ENCODE data around the gene CP. TPM values are rescaled to one million over a fixed set of nuclear protein-coding genes. Genes with fewer than 3 reads are reported as not detected.

CP gene
- total RNA-seq, 1 donor from 2014 or later = not detected

GRCh38 chr3:149145356-149145755, 76.3 kb downstream of the CP start:
- DNase-seq (ENCODE audit: low read depth) (no peak), FAIRE-seq (no peak)
- Histone ChIP-seq H3K36me3 (ENCODE audit: control insufficient read depth, insufficient read depth, low read length) (peaks cover 3% of the 10 kb centered on the region), H3K4me3 (ENCODE audit: low read depth, low read length) (no peak overlapping the region), H3K27me3 (ENCODE audit: control insufficient read depth, insufficient read depth, low read length) (no peaks in the 10 kb centered on the region)
- no peak for TF ChIP-seq CTCF (IDR thresholded peaks at IDR 0.05; ENCODE audit: insufficient read depth, low read length, severe bottlenecking)

- Histone ChIP-seq H3K36me3 (ENCODE audit: control insufficient read depth, insufficient read depth, low read length) (peaks cover 3% of the 10 kb centered on the region), H3K4me3 (ENCODE audit: low read depth, low read length) (no peak overlapping the region), H3K27me3 (ENCODE audit: control insufficient read depth, insufficient read depth, low read length) (no peaks in the 10 kb centered on the region)
- DNase-seq (ENCODE audit: low read depth) = no peak
- TF ChIP-seq CTCF (IDR thresholded peaks at IDR 0.05; ENCODE audit: insufficient read depth, low read length, severe bottlenecking) = no peak
- FAIRE-seq = no peak
Measured at GRCh38 chr3:149142682-149143081, 78.9 kb downstream of the CP start.

- peak; percentile 30 for DNase-seq (ENCODE audit: low read depth)
- TF ChIP-seq CTCF (IDR thresholded peaks at IDR 0.05; ENCODE audit: insufficient read depth, low read length, severe bottlenecking) = no peak
- Histone ChIP-seq H3K27me3 (ENCODE audit: control insufficient read depth, insufficient read depth, low read length) (no peaks in the 10 kb centered on the region), H3K4me3 (ENCODE audit: low read depth, low read length) (no peak overlapping the region), H3K36me3 (ENCODE audit: control insufficient read depth, insufficient read depth, low read length) (no peaks in the 10 kb centered on the region)
- no peak for FAIRE-seq
Measured at GRCh38 chr3:149134575-149134974, 87.1 kb downstream of the CP start.

GRCh38 chr3:149131589-149131988, 90.0 kb downstream of the CP start:
- Histone ChIP-seq H3K4me3 (ENCODE audit: low read depth, low read length) (no peak overlapping the region), H3K36me3 (ENCODE audit: control insufficient read depth, insufficient read depth, low read length) (no peaks in the 10 kb centered on the region), H3K27me3 (ENCODE audit: control insufficient read depth, insufficient read depth, low read length) (no peaks in the 10 kb centered on the region)
- DNase-seq (ENCODE audit: low read depth) (no peak), FAIRE-seq (no peak)
- TF ChIP-seq CTCF (IDR thresholded peaks at IDR 0.05; ENCODE audit: insufficient read depth, low read length, severe bottlenecking) = no peak

- TF ChIP-seq CTCF (IDR thresholded peaks at IDR 0.05; ENCODE audit: insufficient read depth, low read length, severe bottlenecking) = peak; percentile 11
- Histone ChIP-seq H3K36me3 (ENCODE audit: control insufficient read depth, insufficient read depth, low read length) (no peaks in the 10 kb centered on the region), H3K4me3 (ENCODE audit: low read depth, low read length) (peak within 1 kb of the TSS; percentile 85), H3K27me3 (ENCODE audit: control insufficient read depth, insufficient read depth, low read length) (no peaks in the 10 kb centered on the region)
- no peak for FAIRE-seq
- DNase-seq (ENCODE audit: low read depth) = peak; percentile 70
Measured at GRCh38 chr3:149129326-149130205, 92.1 kb downstream of the CP start, which contains the start of gene HPS3. Gene HPS3 (plus strand): TSS chr3:149129638. CDS start chr3:149129724, 86 bp downstream.

Data from bronchial epithelial cell (primary cell).